Progenitor cell of endocrine pancreas (in vitro differentiated cells): ENCODE data around the gene MAP2K6. TPM values are rescaled to one million over a fixed set of nuclear protein-coding genes. Genes with fewer than 3 reads are reported as not detected.

Experiments
- DNase-seq: peaks from one replicate; pipeline ENCODE4 v3.0.0; 2021; ENCODE audit warnings: low spot score; ENCODE audit not compliant: unreplicated experiment
- H3K27ac Mint-ChIP-seq: 2 replicates; pipeline ENCODE4 v1.8.0; 2021; ENCODE audit warnings: mild to moderate bottlenecking, moderate library complexity, mixed read lengths
- H3K27me3 Mint-ChIP-seq: 2 replicates; pipeline ENCODE4 v1.8.0; 2021; ENCODE audit warnings: mixed read lengths
- H3K36me3 Mint-ChIP-seq: 2 replicates; pipeline ENCODE4 v1.8.0; 2022; ENCODE audit warnings: mixed read lengths; ENCODE audit not compliant: insufficient read depth
- H3K4me1 Mint-ChIP-seq: 2 replicates; pipeline ENCODE4 v1.8.0; 2021; ENCODE audit warnings: low read depth, mixed read lengths
- H3K4me3 Mint-ChIP-seq: 2 replicates; pipeline ENCODE4 v1.8.0; 2021; ENCODE audit warnings: low read depth, mild to moderate bottlenecking, moderate library complexity, mixed read lengths
- H3K9me3 Mint-ChIP-seq: 2 replicates; pipeline ENCODE4 v1.8.0; 2021; ENCODE audit warnings: low read depth, mixed read lengths
- CTCF ChIP-seq: fragments of 200-600 bp; sonication (generic); IDR thresholded peaks from one replicate; pipeline ENCODE4 v1.5.0; 2021; ENCODE audit warnings: antibody characterized with exemption, mild to moderate bottlenecking; ENCODE audit not compliant: unreplicated experiment
- total RNA-seq: library from RNA; stranded (reverse); gene quantifications from 2 replicates; pipeline ENCODE4 v1.2.1, GENCODE V29; 2021

The MAP2K6 gene
- total RNA-seq, 1 donor from 2014 or later: 44.7 TPM

- Mint-ChIP-seq H3K4me3 (no peak overlapping the region), H3K36me3 (peaks cover 5% of the 10 kb centered on the region), H3K4me1 (peaks cover 15% of the 10 kb centered on the region), H3K9me3 (no peaks in the 10 kb centered on the region), H3K27ac (no peak overlapping the region), H3K27me3 (no peaks in the 10 kb centered on the region)
- no peak for DNase-seq
- TF ChIP-seq CTCF: no peak
Measured at GRCh38 chr17:69454051-69454450, 39.6 kb downstream of the MAP2K6 start.

- H3K27ac Mint-ChIP-seq: no peak overlapping the region
- H3K4me3 Mint-ChIP-seq: no peak overlapping the region
Measured at GRCh38 chr17:69455040-69455439, 40.5 kb downstream of the MAP2K6 start.

GRCh38 chr17:69457603-69458002 is 43.1 kb downstream of the MAP2K6 start:
- Mint-ChIP-seq H3K4me1 (no peaks in the 10 kb centered on the region), H3K9me3 (no peaks in the 10 kb centered on the region), H3K27ac (no peak overlapping the region), H3K27me3 (no peaks in the 10 kb centered on the region), H3K36me3 (peaks cover 5% of the 10 kb centered on the region), H3K4me3 (no peak overlapping the region)
- TF ChIP-seq CTCF: no peak
- DNase-seq: no peak

More at GRCh38 chr17:69455040-69455439, 40.5 kb downstream of the MAP2K6 start:
- TF ChIP-seq CTCF: no peak
- no peaks in the 10 kb centered on the region for H3K9me3 Mint-ChIP-seq
- peaks cover 5% of the 10 kb centered on the region for H3K36me3 Mint-ChIP-seq
- H3K4me1 Mint-ChIP-seq: peaks cover 15% of the 10 kb centered on the region
- H3K27me3 Mint-ChIP-seq: no peaks in the 10 kb centered on the region
- DNase-seq: no peak

GRCh38 chr17:69460963-69461922 is 46.7 kb downstream of the MAP2K6 start:
- H3K4me3 Mint-ChIP-seq: no peak overlapping the region
- no peak overlapping the region for H3K27ac Mint-ChIP-seq
- no peaks in the 10 kb centered on the region for H3K27me3 Mint-ChIP-seq
- H3K36me3 Mint-ChIP-seq: peaks cover 2% of the 10 kb centered on the region
- H3K9me3 Mint-ChIP-seq: no peaks in the 10 kb centered on the region
- H3K4me1 Mint-ChIP-seq: peaks cover under 1% of the 10 kb centered on the region
- DNase-seq: no peak
- TF ChIP-seq CTCF: no peak

GRCh38 chr17:69461951-69462369 is 47.5 kb downstream of the MAP2K6 start:
- Mint-ChIP-seq H3K27ac (no peak overlapping the region), H3K27me3 (no peaks in the 10 kb centered on the region), H3K4me3 (no peak overlapping the region), H3K4me1 (peaks cover 7% of the 10 kb centered on the region), H3K36me3 (no peaks in the 10 kb centered on the region), H3K9me3 (no peaks in the 10 kb centered on the region)
- DNase-seq: no peak
- TF ChIP-seq CTCF: no peak
